Measurements from ENCODE around the gene CFAP77.

- TF ChIP-seq EZH2 (IDR thresholded peaks at IDR 0.05), result no peak
- TF ChIP-seq, protein P1, sequence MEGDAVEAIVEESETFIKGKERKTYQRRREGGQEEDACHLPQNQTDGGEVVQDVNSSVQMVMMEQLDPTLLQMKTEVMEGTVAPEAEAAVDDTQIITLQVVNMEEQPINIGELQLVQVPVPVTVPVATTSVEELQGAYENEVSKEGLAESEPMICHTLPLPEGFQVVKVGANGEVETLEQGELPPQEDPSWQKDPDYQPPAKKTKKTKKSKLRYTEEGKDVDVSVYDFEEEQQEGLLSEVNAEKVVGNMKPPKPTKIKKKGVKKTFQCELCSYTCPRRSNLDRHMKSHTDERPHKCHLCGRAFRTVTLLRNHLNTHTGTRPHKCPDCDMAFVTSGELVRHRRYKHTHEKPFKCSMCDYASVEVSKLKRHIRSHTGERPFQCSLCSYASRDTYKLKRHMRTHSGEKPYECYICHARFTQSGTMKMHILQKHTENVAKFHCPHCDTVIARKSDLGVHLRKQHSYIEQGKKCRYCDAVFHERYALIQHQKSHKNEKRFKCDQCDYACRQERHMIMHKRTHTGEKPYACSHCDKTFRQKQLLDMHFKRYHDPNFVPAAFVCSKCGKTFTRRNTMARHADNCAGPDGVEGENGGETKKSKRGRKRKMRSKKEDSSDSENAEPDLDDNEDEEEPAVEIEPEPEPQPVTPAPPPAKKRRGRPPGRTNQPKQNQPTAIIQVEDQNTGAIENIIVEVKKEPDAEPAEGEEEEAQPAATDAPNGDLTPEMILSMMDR (IDR thresholded peaks at IDR 0.05), result no peak
- no peak for TF ChIP-seq EZH2phosphoT487 (IDR thresholded peaks at IDR 0.05)
Measured at GRCh38 chr9:132595319-132595718, 185.3 kb downstream of the CFAP77 start.

All from neural progenitor cell (in vitro differentiated cells).